H54 (cell line): ENCODE results near the gene DPP10.

Source experiments
- DNase-seq: peaks from one replicate; pipeline ENCODE4 v3.0.0; 2011; ENCODE audit warnings: low spot score, mixed read lengths; ENCODE audit not compliant: insufficient read length
- FAIRE-seq: peaks from 3 replicates; lab custom pipeline; 2011; peaks lifted over from hg19 to GRCh38; lab: Jason Lieb, UNC
- POLR2A ChIP-seq: IDR thresholded peaks from 2 replicates; pipeline ENCODE4 v1.6.1; 2011; ENCODE audit warnings: low read depth, mild to moderate bottlenecking, low read length

The DPP10 gene

GRCh38 chr2:115118306-115118705 is 675.9 kb downstream of the DPP10 start:
- TF ChIP-seq POLR2A, result no peak

GRCh38 chr2:115119086-115119485 is 676.6 kb downstream of the DPP10 start:
- no peak for DNase-seq
- FAIRE-seq, result no peak
- no peak for TF ChIP-seq POLR2A

More at GRCh38 chr2:115118306-115118705, 675.9 kb downstream of the DPP10 start:
- FAIRE-seq (no peak), DNase-seq (no peak)

GRCh38 chr2:115122701-115123100 is 680.3 kb downstream of the DPP10 start:
- no peak for FAIRE-seq
- no peak for DNase-seq
- TF ChIP-seq POLR2A, result no peak

GRCh38 chr2:115124817-115125216 is 682.4 kb downstream of the DPP10 start:
- DNase-seq (no peak), FAIRE-seq (no peak)
- no peak for TF ChIP-seq POLR2A

GRCh38 chr2:115129536-115129935 is 687.1 kb downstream of the DPP10 start:
- FAIRE-seq (no peak), DNase-seq (no peak)
- TF ChIP-seq POLR2A, result no peak

GRCh38 chr2:115160531-115161080 is 718.2 kb downstream of the DPP10 start:
- FAIRE-seq, result no peak

GRCh38 chr2:115161081-115161770 is 718.8 kb downstream of the DPP10 start:
- FAIRE-seq, result no peak
- no peak for DNase-seq
- TF ChIP-seq POLR2A, result no peak

More at GRCh38 chr2:115160531-115161080, 718.2 kb downstream of the DPP10 start:
- no peak for DNase-seq
- no peak for TF ChIP-seq POLR2A

GRCh38 chr2:115161771-115162493 is 719.5 kb downstream of the DPP10 start:
- no peak for DNase-seq
- no peak for TF ChIP-seq POLR2A
- no peak for FAIRE-seq

- DNase-seq, result no peak
- TF ChIP-seq POLR2A, result no peak
- FAIRE-seq, result no peak
Observed at GRCh38 chr2:115162494-115163293, 720.3 kb downstream of the DPP10 start.

- FAIRE-seq (no peak), DNase-seq (no peak)
- TF ChIP-seq POLR2A, result no peak
Observed at GRCh38 chr2:115163572-115163971, 721.1 kb downstream of the DPP10 start.

- TF ChIP-seq POLR2A, result no peak
- DNase-seq (peak; percentile 17), FAIRE-seq (no peak)
Observed at GRCh38 chr2:115165529-115166109, 723.2 kb downstream of the DPP10 start.

- no peak for DNase-seq
- FAIRE-seq, result no peak
- no peak for TF ChIP-seq POLR2A
Observed at GRCh38 chr2:115168457-115168856, 726.0 kb downstream of the DPP10 start.

GRCh38 chr2:115169814-115170213 is 727.4 kb downstream of the DPP10 start:
- no peak for TF ChIP-seq POLR2A
- FAIRE-seq (no peak), DNase-seq (no peak)

GRCh38 chr2:115171751-115172150 is 729.3 kb downstream of the DPP10 start:
- no peak for TF ChIP-seq POLR2A
- DNase-seq, result no peak
- no peak for FAIRE-seq
